Right lobe of liver (tissue), 6 donors: Measurements from ENCODE around the gene GMDS. TPM values are rescaled to one million over a fixed set of nuclear protein-coding genes. Genes with fewer than 3 reads are reported as not detected.

Experiments
- ATAC-seq, 4 donors: fragments of 200-7000 bp; cut with Tn5 transposase; one replicate each; pipeline ENCODE4 v1.9.1; 2020; ENCODE audit warnings: mild to moderate bottlenecking in 4 of 4, moderate library complexity in 4 of 4
- DNase-seq, 3 donors: peaks; one replicate each; pipeline ENCODE4 v3.0.0-alpha.2; 2020
- H3K27ac ChIP-seq, 3 donors: fragments of 200-600 bp; one replicate each; pipeline ENCODE4 v1.8.0; 2022
- H3K27me3 ChIP-seq, 2 donors: fragments of 200-600 bp; one replicate each; pipeline ENCODE4 v1.8.0; 2022
- H3K36me3 ChIP-seq, 4 donors: fragments of 200-600 bp; sonication (generic) in 1 of 4; one replicate each; pipeline versions ENCODE4 v1.5.1 to v1.8.0; 2017 to 2022; ENCODE audit warnings: control low read depth in 1 of 4
- H3K4me1 ChIP-seq, 4 donors: fragments of 200-600 bp; sonication (generic) in 1 of 4; one replicate each; pipeline versions ENCODE4 v1.5.1 to v1.8.0; 2017 to 2022; ENCODE audit warnings: control low read depth in 1 of 4
- H3K4me3 ChIP-seq, 3 donors: fragments of 200-600 bp; one replicate each; pipeline ENCODE4 v1.8.0; 2022
- H3K9me3 ChIP-seq, 4 donors: fragments of 200-600 bp; sonication (generic) in 1 of 4; one replicate each; pipeline versions ENCODE4 v1.5.1 to v1.8.0; 2017 to 2022; ENCODE audit warnings: control low read depth in 1 of 4
- CTCF ChIP-seq, 4 donors: fragments of 200-600 bp in 3 of 4; fragments of 450-650 bp in 1 of 4; IDR thresholded peaks; one replicate each; pipeline versions ENCODE4 v1.5.1 to v1.8.0; 2016 to 2022; ENCODE audit warnings: antibody characterized with exemption in 4 of 4, mild to moderate bottlenecking in 2 of 4
- POLR2A ChIP-seq: fragments of 450-650 bp; IDR thresholded peaks from one replicate; pipeline ENCODE4 v1.6.1; 2017; ENCODE audit warnings: antibody characterized with exemption, mild to moderate bottlenecking
- WGBS: methylation state at CpG from one replicate; pipeline ENCODE4 v1.1.6; 2018; ENCODE audit warnings: low coverage, low lambda C conversion rate; ENCODE audit not compliant: insufficient coverage; ENCODE audit errors: missing lambda C conversion rate; 5-methylcytosine and 5-hydroxymethylcytosine counted together
- intact Hi-C, 2 donors: fragments of 100-400 bp; cut with DNase I; formaldehyde crosslinking; loops; one replicate each; pipeline versions ENCODE4 v1.11.2 to v1.14.1; 2022
- total RNA-seq, 6 experiments: library from RNA; depleted of rRNA in 2 of 6; stranded (reverse); fragments of >200 nt in 2 of 6; fragmentation: NEBNext Ultra II Directional in 3 of 6; extraction: Animal tissue kit (Norgen Biotek cat#: 25700) in 3 of 6; gene quantifications; one replicate each; pipeline versions ENCODE4 v1.1.0 to v1.2.4, GENCODE V29; 2016 to 2023
- donor health status: DM: no; HTN: yes; CAD: no.
- donor health status: DM: no; HTN: no; CAD: no.
- donor health status: DM: no; HTN: no; CAD: no.
- donor health status: DM: no; HTN: yes; CAD: no.
- donor health status: DM: no; HTN: yes; CAD: no.

The GMDS gene
- total RNA-seq, 6 experiments from 2014 or later, result 15.9 to 34.4 (median 23.4) TPM

- Histone ChIP-seq H3K27me3 (no peaks in the 10 kb centered on the region), H3K9me3 (no peaks in the 10 kb centered on the region), H3K36me3 (no peaks in the 10 kb centered on the region), H3K27ac (no peak overlapping the region), H3K4me3 (no peak overlapping the region), H3K4me1 (no peaks in the 10 kb centered on the region)
- WGBS, result 85% methylated on average over 5 of the region's 11 CpGs
- DNase-seq, result no peak
- intact Hi-C loops, result no loop called here
- no peak for TF ChIP-seq POLR2A
- TF ChIP-seq CTCF (IDR thresholded peaks at IDR 0.05), result no peak
- ATAC-seq, result no peak
These were observed 668.7 kb downstream of the GMDS start for GRCh38 chr6:1576711-1577110.

- Histone ChIP-seq H3K36me3 (no peaks in the 10 kb centered on the region), H3K4me3 (no peak overlapping the region), H3K27ac (no peak overlapping the region), H3K4me1 (no peaks in the 10 kb centered on the region), H3K9me3 (no peaks in the 10 kb centered on the region), H3K27me3 (no peaks in the 10 kb centered on the region)
- DNase-seq (no peak), ATAC-seq (no peak)
- 48% methylated on average over 4 of the region's 9 CpGs for WGBS
- intact Hi-C loops, result no loop called here
- no peak for TF ChIP-seq POLR2A
- TF ChIP-seq CTCF (IDR thresholded peaks at IDR 0.05), result no peak
These were observed 669.2 kb downstream of the GMDS start for GRCh38 chr6:1576166-1576565.

GRCh38 chr6:1575210-1576041 is 670.0 kb downstream of the GMDS start:
- no peak for DNase-seq

GRCh38 chr6:1574890-1575209 is 670.6 kb downstream of the GMDS start:
- H3K4me1 ChIP-seq, result no peaks in the 10 kb centered on the region
- WGBS, result 63% methylated on average over 3 of the region's 6 CpGs
- H3K9me3 ChIP-seq, result peaks cover 0 to 6% (median 0%) of the 10 kb centered on the region in 4 donors
- H3K36me3 ChIP-seq, result no peaks in the 10 kb centered on the region
- H3K4me3 ChIP-seq, result no peak overlapping the region
- TF ChIP-seq POLR2A (no peak), CTCF (IDR thresholded peaks at IDR 0.05) (no peak)
- ATAC-seq, result no peak
- DNase-seq, result no peak
- H3K27ac ChIP-seq, result no peak overlapping the region
- no peaks in the 10 kb centered on the region for H3K27me3 ChIP-seq
- intact Hi-C loops, result no loop called here

More at GRCh38 chr6:1575210-1576041, 670.0 kb downstream of the GMDS start:
- H3K36me3 ChIP-seq, result no peaks in the 10 kb centered on the region
- intact Hi-C loops, result no loop called here
- H3K27ac ChIP-seq, result no peak overlapping the region
- H3K4me3 ChIP-seq, result no peak overlapping the region
- H3K4me1 ChIP-seq, result no peaks in the 10 kb centered on the region
- ATAC-seq, result no peak
- WGBS, result 60% methylated on average over 8 of the region's 16 CpGs
- peaks cover 0 to under 1% (median 0%) of the 10 kb centered on the region in 4 donors for H3K9me3 ChIP-seq
- H3K27me3 ChIP-seq, result no peaks in the 10 kb centered on the region
- no peak for TF ChIP-seq POLR2A
- no peak for TF ChIP-seq CTCF (IDR thresholded peaks at IDR 0.05)
